WERI-Rb-1 (cell line): ENCODE data around the gene PSMA6.

Experiments
- DNase-seq: peaks from one replicate; pipeline ENCODE4 v3.0.0-alpha.2; 2020
- H3K27ac ChIP-seq: fragments of 250-450 bp; sonication (Bioruptor Pico); 2 replicates; pipeline ENCODE4 v1.5.1; 2020; ENCODE audit warnings: mild to moderate bottlenecking, moderate library complexity
- H3K27me3 ChIP-seq: fragments of 250-450 bp; sonication (Bioruptor Pico); 2 replicates; pipeline ENCODE4 v1.5.1; 2021; ENCODE audit warnings: mild to moderate bottlenecking, low read depth, moderate library complexity; ENCODE audit not compliant: insufficient read depth, severe bottlenecking
- H3K36me3 ChIP-seq: fragments of 250-450 bp; sonication (Bioruptor Pico); 2 replicates; pipeline ENCODE4 v1.5.1; 2020; ENCODE audit warnings: mild to moderate bottlenecking, moderate library complexity
- H3K4me3 ChIP-seq: 2 replicates; pipeline ENCODE4 v1.5.1; 2011; ENCODE audit warnings: low read depth, mild to moderate bottlenecking, control low read depth, low read length
- H3K9me3 ChIP-seq: fragments of 250-450 bp; sonication (Bioruptor Pico); 2 replicates; pipeline ENCODE4 v1.5.1; 2021; ENCODE audit warnings: mild to moderate bottlenecking, moderate library complexity; ENCODE audit not compliant: severe bottlenecking
- TF ChIP-seq, protein P1 (sequence below): IDR thresholded peaks from 2 replicates; pipeline ENCODE4 v1.5.1; 2011; ENCODE audit warnings: low read depth, mild to moderate bottlenecking, control low read depth, inconsistent platforms, low read length

The PSMA6 gene

DNA sequence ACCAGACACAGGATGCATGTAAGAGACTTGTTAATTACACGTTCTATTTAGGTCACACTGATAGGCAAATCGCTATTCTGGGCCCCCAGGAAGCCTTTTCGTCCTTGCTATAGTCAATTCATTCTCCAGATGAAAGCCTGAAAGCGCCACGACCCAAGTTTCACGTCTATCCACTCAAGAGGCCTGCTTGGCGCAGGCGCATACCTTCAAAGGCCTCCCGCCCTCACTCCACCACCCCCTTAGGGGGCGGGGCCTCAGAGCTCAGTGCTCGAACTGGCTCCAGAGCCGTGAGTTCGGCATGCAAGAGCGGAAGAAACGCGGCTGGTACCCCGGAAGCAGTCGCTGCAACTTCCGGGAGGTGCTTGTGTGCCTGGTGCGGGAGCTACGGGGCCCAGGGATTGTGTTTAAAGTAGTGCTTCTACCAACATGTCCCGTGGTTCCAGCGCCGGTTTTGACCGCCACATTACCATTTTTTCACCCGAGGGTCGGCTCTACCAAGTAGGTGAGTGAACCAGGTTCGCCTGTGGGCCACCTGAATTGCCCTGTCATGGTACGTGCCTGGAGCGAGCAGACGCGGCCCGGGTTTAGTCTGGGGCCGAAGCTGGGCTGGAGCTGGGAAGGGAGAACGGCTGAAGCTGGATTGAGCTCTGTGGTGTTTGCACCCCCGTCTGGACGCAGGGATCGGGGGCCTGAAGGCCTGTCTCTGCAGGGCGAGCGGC lies at the start of gene PSMA6:
TSS of gene PSMA6 (plus strand) at position 332 of the 719 bp plus-strand sequence. CDS start at position 427, 95 bp downstream.
- peak; percentile 99 for DNase-seq
- peak within 1 kb of the TSS; percentile 84 for H3K27ac ChIP-seq
- H3K36me3 ChIP-seq, result peaks cover 12% of the 10 kb centered on the region
- H3K27me3 ChIP-seq, result no peaks in the 10 kb centered on the region
- peak within 1 kb of the TSS; percentile 79 for H3K4me3 ChIP-seq
- no peaks in the 10 kb centered on the region for H3K9me3 ChIP-seq
- TF ChIP-seq, protein P1, sequence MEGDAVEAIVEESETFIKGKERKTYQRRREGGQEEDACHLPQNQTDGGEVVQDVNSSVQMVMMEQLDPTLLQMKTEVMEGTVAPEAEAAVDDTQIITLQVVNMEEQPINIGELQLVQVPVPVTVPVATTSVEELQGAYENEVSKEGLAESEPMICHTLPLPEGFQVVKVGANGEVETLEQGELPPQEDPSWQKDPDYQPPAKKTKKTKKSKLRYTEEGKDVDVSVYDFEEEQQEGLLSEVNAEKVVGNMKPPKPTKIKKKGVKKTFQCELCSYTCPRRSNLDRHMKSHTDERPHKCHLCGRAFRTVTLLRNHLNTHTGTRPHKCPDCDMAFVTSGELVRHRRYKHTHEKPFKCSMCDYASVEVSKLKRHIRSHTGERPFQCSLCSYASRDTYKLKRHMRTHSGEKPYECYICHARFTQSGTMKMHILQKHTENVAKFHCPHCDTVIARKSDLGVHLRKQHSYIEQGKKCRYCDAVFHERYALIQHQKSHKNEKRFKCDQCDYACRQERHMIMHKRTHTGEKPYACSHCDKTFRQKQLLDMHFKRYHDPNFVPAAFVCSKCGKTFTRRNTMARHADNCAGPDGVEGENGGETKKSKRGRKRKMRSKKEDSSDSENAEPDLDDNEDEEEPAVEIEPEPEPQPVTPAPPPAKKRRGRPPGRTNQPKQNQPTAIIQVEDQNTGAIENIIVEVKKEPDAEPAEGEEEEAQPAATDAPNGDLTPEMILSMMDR, result no peak

DNA sequence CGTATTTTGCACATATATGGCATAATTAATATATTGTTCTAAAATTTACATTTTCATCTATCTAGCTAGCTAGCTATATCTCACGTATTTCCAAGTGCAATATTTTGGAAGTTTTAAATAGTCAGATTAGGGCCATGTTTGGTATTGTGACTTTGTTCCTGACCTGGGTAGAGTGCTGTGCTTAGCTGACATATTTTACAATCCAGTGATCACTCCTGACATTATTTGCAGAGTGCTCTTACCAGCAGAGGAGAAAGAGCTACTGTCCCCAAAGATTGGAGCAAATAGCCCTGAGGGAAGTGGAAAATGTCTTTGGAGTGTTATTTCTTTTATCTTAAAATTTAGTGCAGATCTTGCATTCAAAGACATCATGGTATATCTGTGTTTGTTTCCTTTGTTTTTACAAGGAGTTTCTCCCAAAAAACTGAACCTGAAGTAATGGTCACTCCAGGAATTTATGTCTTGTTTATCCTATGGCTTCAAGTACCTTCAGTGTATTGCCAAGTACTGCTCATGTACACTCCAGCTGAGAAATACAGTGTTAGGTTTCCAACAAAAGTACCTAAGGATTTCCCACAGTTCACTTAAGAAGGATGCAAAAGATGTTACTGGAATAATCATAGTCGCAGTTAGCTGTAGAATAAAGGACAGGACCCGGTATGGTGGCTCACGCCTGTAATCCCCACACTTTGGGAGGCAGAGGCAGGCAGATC lies 49.4 kb upstream of the PSMA6 start:
- H3K27ac ChIP-seq, result no peak overlapping the region
- H3K36me3 ChIP-seq, result no peaks in the 10 kb centered on the region
- no peak for DNase-seq
- TF ChIP-seq, protein P1, result no peak
- H3K4me3 ChIP-seq, result no peak overlapping the region
- no peaks in the 10 kb centered on the region for H3K27me3 ChIP-seq
- H3K9me3 ChIP-seq, result no peaks in the 10 kb centered on the region

DNA sequence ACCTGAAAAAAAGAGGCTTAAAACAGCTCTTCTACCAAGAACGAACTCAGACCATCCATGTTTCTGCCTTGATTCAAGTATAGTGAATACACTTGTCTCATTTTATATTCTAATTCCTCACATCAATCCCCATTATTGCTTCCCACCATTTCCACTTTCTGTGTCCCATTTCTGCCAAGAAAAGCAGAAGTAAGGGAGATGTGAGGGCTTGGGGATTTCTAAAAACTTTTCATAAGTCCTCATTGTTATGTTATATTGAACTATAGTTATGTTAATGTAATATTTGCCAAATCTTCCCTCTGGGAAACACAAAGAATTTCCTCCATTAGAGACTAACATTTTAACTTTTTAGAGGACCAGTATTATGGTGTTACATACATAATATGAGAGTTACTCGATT lies 48.2 kb upstream of the PSMA6 start:
- DNase-seq, result no peak
- Histone ChIP-seq H3K9me3 (no peaks in the 10 kb centered on the region), H3K4me3 (no peak overlapping the region), H3K36me3 (no peaks in the 10 kb centered on the region), H3K27me3 (no peaks in the 10 kb centered on the region), H3K27ac (no peak overlapping the region)
- TF ChIP-seq, protein P1, result no peak

DNA sequence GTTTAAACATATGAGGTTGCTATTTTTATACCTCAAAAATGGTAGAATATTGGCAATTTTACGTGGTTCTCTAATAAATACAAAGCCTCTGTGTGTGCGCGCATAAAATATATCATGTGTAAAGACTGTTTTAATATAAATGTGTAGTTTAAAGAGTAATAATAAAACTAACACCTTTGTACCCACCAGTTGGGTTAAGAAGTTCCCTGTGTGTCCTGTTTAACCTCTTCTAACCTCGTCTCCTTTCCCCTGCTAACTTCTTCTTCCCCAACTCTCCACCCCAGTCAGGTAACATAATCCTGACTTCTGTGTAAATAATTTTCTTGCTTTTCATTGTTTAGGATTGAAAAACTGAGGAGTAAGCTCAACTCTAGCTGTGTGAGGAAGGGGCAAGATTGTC lies 47.6 kb upstream of the PSMA6 start:
- DNase-seq, result no peak
- Histone ChIP-seq H3K4me3 (no peak overlapping the region), H3K36me3 (no peaks in the 10 kb centered on the region), H3K9me3 (no peaks in the 10 kb centered on the region), H3K27ac (no peak overlapping the region), H3K27me3 (no peaks in the 10 kb centered on the region)
- TF ChIP-seq, protein P1, result no peak

DNA sequence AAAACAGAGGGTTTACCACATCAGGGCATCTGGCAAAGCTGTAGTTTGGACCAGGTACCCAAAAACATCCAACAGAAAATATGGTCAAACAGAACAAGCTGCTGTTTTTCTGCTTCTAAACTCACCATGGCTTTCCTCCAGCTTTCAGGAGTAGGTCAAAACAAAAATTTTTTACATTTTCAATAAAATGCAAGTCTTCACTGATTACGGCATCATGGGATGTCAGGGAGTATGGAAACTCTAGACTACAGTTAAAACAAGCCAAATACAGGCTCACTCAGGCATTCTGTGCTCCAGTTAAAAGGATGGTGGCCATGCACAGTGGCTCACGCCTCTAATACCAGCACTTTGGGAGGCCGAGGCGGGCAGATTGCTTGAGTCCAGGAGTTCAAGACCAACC lies 47.1 kb upstream of the PSMA6 start:
- no peaks in the 10 kb centered on the region for H3K36me3 ChIP-seq

More for the DNA sequence above, 47.1 kb upstream of the PSMA6 start:
- TF ChIP-seq, protein P1, result no peak
- Histone ChIP-seq H3K27ac (no peak overlapping the region), H3K9me3 (no peaks in the 10 kb centered on the region), H3K27me3 (no peaks in the 10 kb centered on the region), H3K4me3 (no peak overlapping the region)
- DNase-seq, result no peak
